ENCODE data around the gene SNX8. TPM values are rescaled to one million over a fixed set of nuclear protein-coding genes. Genes with fewer than 3 reads are reported as not detected.
A peak's percentile ranks its signal among the peaks of the same experiment; 100 is the strongest.

SNX8 gene
- total and polyA plus RNA-seq, 9 of the 15 experiments (the other 6 are each of a cell fraction or from before 2014, with no cell fraction given): 2.7 to 51.6 (median 16.9) TPM

DNA sequence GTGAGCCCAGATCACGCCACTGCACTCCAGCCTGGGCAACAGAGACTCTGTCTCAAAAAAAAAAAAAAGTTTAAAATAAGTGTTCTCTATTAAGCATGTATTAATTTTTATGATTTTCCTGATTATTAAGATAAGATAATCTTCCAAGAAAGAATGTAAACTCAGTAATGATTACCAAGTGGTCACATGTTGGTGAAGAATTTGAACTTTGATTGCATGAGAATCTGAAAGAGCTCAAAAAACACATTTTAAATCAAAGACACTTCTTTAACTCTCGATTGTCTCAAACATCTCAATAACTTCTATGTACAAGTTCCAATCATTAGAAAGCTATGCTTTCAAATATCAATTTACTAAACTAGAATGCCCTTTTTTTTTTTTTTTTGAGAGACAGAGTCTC is 33.8 kb downstream of the SNX8 start (continued):
- TF ChIP-seq, protein P1, sequence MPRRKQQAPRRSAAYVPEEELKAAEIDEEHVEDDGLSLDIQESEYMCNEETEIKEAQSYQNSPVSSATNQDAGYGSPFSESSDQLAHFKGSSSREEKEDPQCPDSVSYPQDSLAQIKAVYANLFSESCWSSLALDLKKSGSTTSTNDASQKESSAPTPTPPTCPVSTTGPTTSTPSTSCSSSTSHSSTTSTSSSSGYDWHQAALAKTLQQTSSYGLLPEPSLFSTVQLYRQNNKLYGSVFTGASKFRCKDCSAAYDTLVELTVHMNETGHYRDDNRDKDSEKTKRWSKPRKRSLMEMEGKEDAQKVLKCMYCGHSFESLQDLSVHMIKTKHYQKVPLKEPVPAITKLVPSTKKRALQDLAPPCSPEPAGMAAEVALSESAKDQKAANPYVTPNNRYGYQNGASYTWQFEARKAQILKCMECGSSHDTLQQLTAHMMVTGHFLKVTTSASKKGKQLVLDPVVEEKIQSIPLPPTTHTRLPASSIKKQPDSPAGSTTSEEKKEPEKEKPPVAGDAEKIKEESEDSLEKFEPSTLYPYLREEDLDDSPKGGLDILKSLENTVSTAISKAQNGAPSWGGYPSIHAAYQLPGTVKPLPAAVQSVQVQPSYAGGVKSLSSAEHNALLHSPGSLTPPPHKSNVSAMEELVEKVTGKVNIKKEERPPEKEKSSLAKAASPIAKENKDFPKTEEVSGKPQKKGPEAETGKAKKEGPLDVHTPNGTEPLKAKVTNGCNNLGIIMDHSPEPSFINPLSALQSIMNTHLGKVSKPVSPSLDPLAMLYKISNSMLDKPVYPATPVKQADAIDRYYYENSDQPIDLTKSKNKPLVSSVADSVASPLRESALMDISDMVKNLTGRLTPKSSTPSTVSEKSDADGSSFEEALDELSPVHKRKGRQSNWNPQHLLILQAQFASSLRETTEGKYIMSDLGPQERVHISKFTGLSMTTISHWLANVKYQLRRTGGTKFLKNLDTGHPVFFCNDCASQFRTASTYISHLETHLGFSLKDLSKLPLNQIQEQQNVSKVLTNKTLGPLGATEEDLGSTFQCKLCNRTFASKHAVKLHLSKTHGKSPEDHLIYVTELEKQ (CRISPR knock-in tag; IDR thresholded peaks at IDR 0.05): no peak
- TF ChIP-seq CREB1 (IDR thresholded peaks at IDR 0.05): no peak
- TF ChIP-seq CREB1 (CRISPR knock-in tag; IDR thresholded peaks at IDR 0.05): no peak
- TF ChIP-seq CC2D1A (IDR thresholded peaks at IDR 0.05): no peak
- no peak for TF ChIP-seq ZNF586 (CRISPR knock-in tag; conservative IDR thresholded peaks at IDR 0.05)
- no peak for TF ChIP-seq NFXL1 (CRISPR knock-in tag; IDR thresholded peaks at IDR 0.05)
- TF ChIP-seq, protein P2, sequence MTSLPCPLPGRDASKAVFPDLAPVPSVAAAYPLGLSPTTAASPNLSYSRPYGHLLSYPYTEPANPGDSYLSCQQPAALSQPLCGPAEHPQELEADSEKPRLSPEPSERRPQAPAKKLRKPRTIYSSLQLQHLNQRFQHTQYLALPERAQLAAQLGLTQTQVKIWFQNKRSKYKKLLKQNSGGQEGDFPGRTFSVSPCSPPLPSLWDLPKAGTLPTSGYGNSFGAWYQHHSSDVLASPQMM (CRISPR knock-in tag; IDR thresholded peaks at IDR 0.05): no peak

DNA sequence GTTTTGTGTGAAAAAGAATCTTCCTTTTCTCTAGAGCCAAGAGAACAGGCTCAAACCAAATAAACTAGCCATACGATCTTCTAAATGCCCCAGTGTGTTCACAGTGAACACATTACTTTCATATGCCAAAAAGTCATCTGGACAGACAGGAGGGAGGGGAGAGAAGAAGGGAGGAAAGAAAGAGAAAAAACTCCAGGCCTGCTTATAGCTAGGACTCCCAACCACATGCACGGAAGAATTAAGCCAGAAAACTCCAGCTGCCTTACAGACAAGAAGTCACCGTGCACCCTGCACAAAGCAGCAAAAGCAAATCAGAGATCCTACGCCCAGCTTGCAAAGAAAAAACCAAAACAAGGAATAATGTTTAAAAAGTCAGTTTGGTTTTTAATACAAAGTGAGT is 34.3 kb downstream of the SNX8 start:
- Histone ChIP-seq H3K4me2 (ENCODE audit: insufficient read depth, low read length) (no peak overlapping the region), H3K27me3 (ENCODE audit: control insufficient read depth in 2 of 2, insufficient read depth in 2 of 2, low read length in 2 of 2) (no peaks in the 10 kb centered on the region), H3K4me1 (replicated peaks in 1 of 2; ENCODE audit: control insufficient read depth in 2 of 2, insufficient read depth in 2 of 2, low read length in 2 of 2) (peaks cover 13 to 33% of the 10 kb centered on the region in 2 experiments), H2AFZ (ENCODE audit: low read depth, low read length) (no peak overlapping the region), H3K9ac (ENCODE audit: insufficient read depth in 1 of 2, low read depth in 2 of 2, low read length in 2 of 2) (no peak overlapping the region), H3K79me2 (ENCODE audit: control insufficient read depth, insufficient read depth, low read length) (peaks cover 21% of the 10 kb centered on the region), H3K9me1 (ENCODE audit: control insufficient read depth, insufficient read depth, low read length) (no peaks in the 10 kb centered on the region), H3K4me3 (no peak overlapping the region), H3K36me3 (ENCODE audit: control insufficient read depth, insufficient read depth, low read length) (peaks cover 24% of the 10 kb centered on the region; the same call in 1 of the 3 replicates), H4K20me1 (replicated peaks; ENCODE audit: control insufficient read depth, insufficient read depth, low read length) (peaks cover 21% of the 10 kb centered on the region), H3K27ac (ENCODE audit: extremely low read depth, low read depth, low read length) (no peak overlapping the region), H3K9me3 (replicated peaks; ENCODE audit: control insufficient read depth, insufficient read depth, low read depth, low read length) (no peaks in the 10 kb centered on the region)
- POLR2A ChIA-PET: interaction anchor here (0.8 kb wide), 1 partner anchor 25 kb away, joined by 4 read pairs; no protein-coding TSS in a partner anchor
- DNase-seq (ENCODE audit: extremely low read depth in 1 of 4, low spot score in 3 of 4) (no peak), ATAC-seq (no peak), FAIRE-seq (peak; percentile 37)
- TF ChIP-seq, protein P3, sequence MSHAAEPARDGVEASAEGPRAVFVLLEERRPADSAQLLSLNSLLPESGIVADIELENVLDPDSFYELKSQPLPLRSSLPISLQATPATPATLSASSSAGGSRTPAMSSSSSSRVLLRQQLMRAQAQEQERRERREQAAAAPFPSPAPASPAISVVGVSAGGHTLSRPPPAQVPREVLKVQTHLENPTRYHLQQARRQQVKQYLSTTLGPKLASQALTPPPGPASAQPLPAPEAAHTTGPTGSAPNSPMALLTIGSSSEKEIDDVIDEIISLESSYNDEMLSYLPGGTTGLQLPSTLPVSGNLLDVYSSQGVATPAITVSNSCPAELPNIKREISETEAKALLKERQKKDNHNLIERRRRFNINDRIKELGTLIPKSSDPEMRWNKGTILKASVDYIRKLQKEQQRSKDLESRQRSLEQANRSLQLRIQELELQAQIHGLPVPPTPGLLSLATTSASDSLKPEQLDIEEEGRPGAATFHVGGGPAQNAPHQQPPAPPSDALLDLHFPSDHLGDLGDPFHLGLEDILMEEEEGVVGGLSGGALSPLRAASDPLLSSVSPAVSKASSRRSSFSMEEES (CRISPR knock-in tag; IDR thresholded peaks at IDR 0.05): no peak
- TF ChIP-seq CHD4 (IDR thresholded peaks at IDR 0.05; ENCODE audit: insufficient read depth, insufficient replicate concordance, low read depth, low read length, poor library complexity, severe bottlenecking) (no peak), SMAD4 (CRISPR knock-in tag; conservative IDR thresholded peaks at IDR 0.05) (no peak), ASH1L (IDR thresholded peaks at IDR 0.05; ENCODE audit: borderline replicate concordance, low read depth, partially characterized antibody) (no peak)
- TF ChIP-seq, protein P4, sequence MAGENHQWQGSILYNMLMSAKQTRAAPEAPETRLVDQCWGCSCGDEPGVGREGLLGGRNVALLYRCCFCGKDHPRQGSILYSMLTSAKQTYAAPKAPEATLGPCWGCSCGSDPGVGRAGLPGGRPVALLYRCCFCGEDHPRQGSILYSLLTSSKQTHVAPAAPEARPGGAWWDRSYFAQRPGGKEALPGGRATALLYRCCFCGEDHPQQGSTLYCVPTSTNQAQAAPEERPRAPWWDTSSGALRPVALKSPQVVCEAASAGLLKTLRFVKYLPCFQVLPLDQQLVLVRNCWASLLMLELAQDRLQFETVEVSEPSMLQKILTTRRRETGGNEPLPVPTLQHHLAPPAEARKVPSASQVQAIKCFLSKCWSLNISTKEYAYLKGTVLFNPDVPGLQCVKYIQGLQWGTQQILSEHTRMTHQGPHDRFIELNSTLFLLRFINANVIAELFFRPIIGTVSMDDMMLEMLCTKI (IDR thresholded peaks at IDR 0.05; ENCODE audit: partially characterized antibody): no peak
- 78% methylated on average over 4 of the region's 4 CpGs for WGBS (ENCODE audit: insufficient coverage, low coverage, missing lambda C conversion rate)
- intact Hi-C loops (cut with micrococcal nuclease): no loop called here
- BruUV-seq (replicated peaks): no TSS peak
- in situ Hi-C loops (cut with MboI): no loop called here
- CTCF ChIA-PET (ENCODE audit: low intra/inter-chr PET ratio): no interaction called here

Measured in K562 (cell line).